HG03159 (cell line): Measurements from ENCODE around the gene C9orf40.

ENCODE experiments used
- ATAC-seq: cut with Tn5 transposase; IDR thresholded peaks from one replicate; pipeline ENCODE4 v1.9.1; 2021; ENCODE audit warnings: mild to moderate bottlenecking, moderate library complexity; ENCODE audit not compliant: unreplicated experiment

The C9orf40 gene

DNA sequence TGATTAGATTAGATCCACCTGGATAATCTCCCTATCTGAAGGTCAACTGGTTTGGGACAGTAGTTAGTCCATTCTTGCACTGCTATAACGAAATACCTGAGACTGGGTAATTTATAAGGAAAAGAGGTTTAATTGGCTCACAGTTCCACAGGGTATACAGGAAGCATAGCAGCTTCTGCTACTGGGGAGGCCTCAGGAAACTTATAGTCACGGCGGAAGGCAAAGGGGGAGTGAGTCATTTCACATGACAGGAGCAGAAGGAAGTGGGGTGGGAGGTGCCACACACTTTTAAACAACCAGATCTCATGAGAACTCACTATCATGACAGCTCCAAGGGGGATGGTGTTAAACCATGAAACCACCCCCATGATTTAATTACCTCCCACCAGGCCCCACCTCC, 9.9 kb downstream of the C9orf40 start:
- ATAC-seq, result no peak

DNA sequence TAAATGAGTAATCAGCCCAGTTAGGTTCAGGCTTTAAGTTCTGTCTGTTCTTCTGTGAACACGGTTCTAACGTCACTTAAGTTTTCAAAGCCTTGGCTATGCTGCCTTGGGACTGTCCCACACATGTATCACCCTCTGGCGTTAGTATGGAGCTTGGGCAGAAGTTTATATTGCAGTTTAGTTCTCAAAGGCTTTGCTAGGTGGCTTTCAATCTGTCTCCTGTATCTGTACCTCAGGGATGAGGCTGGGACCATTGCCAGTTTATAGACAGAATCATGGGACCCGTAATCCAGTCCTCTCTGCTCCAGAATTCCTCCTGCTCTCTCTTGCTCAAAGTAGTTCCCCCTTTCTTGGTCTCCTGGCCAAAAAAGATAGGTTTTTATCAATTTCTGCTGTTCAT, 12.1 kb downstream of the C9orf40 start:
- no peak for ATAC-seq

DNA sequence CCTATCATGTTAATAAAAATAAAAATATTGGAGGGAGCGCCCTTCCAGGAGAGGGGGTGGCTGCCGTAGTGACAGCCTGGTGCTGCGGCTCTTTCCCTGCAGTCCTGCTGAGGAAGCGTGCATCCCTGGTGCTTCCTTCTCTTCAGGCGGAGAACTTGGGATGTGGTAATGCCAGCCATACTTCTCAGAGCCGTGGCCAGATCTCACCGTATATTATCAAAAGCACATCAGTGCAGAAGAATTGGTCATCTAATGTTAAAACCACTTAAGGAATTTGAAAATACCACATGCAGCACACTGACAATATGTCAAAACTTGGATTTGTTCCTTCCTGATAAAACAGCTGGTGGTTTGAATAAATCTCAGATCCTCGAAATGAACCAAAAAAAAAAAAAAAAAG, 17.7 kb downstream of the C9orf40 start:
- ATAC-seq, result no peak

DNA sequence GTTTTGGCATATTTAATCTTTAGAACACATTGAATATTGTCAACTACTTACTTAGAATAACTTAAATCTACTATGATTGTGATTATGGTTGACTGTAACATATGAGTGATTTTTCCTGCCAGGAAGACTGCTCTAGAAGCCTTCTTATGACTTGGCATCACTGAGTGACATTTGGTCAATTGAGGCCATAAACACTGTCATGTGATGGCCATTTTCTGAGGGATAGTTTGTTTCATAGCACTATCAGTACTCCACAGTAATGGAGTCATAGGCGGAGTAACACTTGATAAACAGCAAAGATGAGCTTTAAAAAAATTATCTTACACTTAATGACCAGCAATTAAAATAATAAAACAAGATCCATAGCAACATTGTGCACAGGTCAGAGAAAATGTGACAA, 31.0 kb downstream of the C9orf40 start:
- ATAC-seq, result no peak

DNA sequence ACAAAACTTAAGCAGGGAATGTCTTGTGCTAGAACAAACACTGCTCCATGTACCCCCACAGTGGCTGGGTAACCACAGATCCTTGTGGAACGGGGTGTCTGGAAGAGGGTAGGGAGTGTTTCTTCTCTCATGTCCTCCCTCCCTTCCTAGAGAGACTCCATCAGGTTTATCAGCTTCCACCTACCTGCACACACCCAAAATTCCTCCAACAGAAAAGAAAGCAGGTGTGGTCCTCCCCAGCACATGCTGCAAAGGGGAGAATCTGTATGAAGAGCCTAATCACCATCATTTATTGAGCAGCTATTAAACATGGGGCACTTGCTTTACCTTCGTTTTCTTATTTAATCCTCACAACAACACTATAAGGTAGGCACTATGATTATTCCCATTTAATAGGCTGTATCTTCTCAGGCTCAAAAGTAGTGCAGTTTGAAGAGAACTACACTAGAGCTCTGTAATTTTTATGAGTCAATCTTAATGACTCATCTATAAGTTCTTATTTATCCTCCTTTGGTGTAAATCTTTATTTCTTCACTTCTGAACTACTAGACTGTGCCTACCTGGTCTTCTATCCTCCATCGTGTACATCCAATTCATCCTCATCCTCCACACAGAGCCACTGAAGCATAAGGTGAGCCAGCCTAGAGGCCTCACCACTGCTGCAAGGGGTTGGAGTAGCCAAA, 31.6 kb downstream of the C9orf40 start:
- no peak for ATAC-seq

DNA sequence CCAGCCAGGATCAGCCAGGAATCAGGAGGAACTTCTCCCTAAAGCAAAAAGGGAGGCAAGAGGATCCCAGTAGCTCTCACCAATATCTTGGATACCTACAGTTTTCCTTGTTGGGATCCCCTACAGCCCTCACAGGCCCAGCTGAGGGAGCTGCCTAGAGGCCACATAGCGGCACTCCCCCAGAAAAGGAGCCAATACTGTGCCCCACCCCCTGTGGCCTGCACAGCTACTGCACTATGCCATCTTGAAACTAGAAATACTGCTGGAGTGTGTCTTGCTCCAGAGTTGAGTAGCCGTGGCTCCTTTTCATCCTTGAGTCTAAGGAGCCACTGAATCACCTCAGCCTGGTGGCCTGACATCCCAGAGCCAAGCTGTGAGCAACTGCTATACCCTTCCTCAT, 42.7 kb downstream of the C9orf40 start:
- no peak for ATAC-seq

DNA sequence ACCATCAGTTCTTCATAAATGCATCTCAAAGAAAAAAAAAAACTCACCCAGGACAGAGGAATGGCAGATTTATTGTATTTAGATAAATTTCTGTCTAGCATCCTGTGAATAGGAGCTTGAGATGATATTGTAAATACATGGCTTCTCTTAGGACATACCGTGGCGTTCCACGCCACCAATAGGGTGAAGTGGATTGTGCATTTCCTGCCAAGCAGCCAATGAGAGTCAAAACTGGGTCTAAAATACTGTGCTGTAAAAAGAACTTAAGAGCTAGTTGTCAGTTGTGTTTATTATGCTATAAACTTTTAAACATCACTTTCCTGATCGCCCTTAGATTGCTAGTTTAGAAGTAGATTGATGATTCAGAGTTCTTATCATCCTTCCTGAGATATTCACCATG, 44.0 kb downstream of the C9orf40 start:
- no peak for ATAC-seq

DNA sequence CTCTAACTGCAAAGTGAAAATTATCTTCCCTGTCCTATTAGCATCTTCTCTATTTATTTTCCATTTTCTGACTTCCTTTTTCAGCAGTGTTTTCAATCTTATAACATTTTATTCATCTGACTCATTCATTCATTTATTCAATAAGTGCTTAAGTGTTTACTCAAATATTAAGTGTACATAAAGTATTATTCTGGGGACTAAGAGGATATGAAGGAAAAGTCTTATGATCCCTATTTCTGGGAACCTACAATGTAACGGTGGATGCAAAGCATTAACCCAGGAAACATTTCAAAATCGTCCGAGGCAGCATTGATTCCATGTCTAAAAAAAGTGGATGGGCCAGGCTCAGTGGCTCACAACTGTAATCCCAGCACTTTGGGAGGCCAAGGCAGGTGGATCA, 45.6 kb downstream of the C9orf40 start:
- no peak for ATAC-seq

DNA sequence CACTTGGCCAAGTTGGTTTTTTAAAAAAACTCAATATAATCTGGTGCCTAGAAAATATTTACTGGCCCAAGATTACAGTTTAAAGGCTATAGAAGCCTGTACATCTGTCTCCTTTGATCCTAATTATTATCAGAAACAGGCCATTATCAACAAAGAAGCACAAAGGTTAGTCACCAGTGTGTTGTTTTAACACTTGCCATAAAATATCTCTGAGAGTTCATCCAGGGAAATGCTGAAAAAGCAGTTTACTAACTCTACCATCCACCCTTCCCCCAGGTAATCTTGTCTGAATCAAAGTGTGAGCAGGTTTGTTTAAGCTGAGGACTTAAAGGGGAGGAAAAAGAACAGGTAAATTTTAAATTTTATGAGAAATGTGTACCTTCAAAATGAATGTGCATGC, 51.7 kb downstream of the C9orf40 start:
- no peak for ATAC-seq
